Stimulated activated CD8-positive, alpha-beta memory T cell treated with anti-CD3 and anti-CD28 coated beads, Interleukin-4, amount 100 ng/mL, for 48 hours (primary cell): Measurements from ENCODE around the gene SHROOM1.

Experiments
- DNase-seq: peaks from one replicate; pipeline ENCODE4 v3.0.0-alpha.2; 2020

Gene SHROOM1

DNA sequence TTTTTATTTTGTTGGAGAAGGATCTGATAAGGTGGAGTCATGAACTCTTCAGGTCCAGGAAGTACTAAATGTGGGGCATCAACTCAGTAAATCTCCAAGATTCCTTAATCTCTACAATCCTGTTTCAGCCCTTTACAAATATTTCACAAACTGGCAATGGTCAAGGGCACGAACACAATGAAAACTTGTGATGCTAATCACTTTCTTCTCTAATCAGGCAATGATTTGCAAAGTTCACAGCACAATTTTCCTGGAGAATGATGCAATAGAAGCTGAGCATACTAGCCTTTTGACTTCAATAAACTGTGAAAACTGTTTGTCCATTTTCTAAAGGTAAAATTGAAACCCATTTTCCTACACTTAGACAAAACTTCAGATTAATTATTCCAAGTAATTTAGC lies 18.9 kb upstream of the SHROOM1 start:
- no peak for DNase-seq

DNA sequence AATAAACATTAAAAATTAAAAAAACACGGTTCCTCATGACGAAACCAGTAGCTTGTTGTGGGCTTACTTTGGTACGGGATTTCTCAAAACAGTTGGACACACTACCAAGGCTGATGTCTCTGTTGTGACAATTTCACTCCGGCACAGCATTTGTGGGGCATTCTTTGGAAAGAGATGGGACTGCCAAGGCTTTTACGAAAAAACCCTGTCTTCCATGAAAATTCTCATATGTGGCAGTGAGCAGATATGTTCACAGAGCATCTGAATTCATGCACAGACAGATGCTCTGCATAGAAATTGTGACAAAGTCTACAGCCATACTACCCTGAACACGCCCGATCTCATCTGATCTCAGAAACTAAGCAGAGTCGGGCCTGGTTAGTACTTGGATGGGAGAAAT lies 17.8 kb upstream of the SHROOM1 start:
- no peak for DNase-seq

DNA sequence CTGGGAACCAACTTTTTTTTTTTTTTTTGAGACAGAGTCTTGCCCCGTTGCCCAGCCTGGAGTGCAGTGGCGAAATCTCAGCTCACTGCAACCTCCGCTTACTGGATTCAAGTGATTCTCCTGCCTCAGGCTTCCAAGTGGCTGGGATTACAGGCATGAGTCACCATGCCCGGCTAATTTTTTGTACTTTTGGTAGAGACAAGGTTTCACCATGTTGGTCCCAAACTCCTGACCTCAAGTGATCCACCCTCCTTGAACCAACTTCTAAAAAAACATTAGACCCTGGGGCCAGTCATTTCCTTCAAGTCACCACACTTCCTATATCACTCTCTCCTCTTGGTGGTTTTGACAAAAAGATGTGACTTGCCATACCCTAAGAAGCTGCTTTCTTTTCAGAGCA lies 10.9 kb upstream of the SHROOM1 start:
- no peak for DNase-seq

DNA sequence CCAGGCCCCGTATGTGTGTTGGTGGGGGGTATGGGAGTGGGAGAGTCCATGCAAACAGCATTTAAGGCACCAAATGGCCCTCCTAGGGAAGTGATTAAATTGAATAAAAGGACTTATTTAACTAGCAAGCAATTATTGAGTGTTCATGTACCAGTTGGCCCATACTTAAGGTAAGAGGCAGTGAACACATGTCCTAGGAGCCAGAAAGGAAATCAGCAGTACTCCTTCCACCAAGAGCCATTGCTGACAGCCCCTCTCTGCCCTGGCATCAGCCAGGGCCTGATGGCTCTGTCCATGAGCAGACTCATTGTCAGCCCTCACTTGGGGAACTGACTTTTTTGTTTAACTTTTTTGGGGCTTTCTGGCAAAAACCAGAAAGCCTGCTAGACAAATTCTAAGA lies 10.4 kb upstream of the SHROOM1 start:
- DNase-seq, result no peak

DNA sequence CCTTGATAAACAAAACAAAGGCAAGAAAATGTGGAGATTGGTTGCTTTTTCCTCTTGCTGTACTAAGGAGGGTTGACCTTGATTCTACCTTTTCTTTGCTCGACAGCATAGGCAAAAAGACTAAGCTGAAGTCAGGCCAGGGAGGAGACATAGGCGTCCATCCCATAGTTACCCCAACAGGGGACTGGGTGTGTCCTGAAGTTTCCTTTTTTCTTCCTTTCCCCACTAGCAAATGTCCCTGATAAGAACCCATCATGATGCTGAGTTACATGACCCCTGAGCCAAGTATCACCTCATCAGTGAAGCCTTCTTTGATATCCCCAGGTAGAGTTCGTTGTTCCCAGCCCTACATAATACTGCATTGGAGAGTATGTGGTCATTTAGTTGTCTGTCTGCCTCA lies 9.9 kb upstream of the SHROOM1 start:
- DNase-seq, result no peak

DNA sequence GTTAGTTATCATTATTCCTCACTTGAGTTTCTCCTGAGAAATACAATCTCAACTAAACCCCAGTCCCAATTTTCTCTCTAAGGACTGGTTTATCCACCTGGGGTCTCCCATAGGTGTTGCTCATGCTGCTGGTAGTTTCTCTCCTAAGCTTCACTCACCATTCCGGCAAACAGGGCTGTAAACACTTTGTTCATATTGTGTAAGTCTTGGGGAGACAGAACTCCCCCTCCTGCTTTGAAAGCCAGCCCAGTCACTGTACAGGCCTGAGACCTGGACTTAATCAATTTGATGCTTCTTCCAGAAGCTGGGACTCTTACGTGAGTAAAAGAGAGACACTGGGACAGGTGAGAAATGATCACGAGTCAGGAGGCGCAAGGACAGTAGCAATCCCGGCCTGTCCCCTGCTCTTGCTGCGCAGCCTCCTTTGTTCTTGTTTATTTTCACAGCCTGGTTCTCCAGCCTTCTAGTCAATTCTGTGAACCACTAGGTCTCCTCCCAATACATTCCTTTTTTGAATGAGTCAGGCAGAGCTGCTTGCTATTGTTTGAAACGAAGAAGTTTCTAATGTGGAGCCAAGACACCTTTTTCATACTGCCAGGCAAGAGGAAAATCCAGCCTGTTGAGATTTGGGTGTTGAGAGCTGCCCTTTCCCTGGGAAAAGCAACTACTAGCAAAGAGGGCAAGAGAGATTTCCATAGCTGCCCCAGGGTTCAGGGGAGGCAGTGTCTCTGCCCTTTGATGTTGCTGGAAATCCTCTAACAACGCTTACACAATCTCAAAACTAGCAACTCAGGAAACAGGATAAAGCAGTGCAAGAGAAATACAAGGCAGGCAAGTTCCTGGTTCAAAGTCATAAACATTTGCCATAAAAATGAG lies 9.2 kb upstream of the SHROOM1 start:
- DNase-seq, result no peak

DNA sequence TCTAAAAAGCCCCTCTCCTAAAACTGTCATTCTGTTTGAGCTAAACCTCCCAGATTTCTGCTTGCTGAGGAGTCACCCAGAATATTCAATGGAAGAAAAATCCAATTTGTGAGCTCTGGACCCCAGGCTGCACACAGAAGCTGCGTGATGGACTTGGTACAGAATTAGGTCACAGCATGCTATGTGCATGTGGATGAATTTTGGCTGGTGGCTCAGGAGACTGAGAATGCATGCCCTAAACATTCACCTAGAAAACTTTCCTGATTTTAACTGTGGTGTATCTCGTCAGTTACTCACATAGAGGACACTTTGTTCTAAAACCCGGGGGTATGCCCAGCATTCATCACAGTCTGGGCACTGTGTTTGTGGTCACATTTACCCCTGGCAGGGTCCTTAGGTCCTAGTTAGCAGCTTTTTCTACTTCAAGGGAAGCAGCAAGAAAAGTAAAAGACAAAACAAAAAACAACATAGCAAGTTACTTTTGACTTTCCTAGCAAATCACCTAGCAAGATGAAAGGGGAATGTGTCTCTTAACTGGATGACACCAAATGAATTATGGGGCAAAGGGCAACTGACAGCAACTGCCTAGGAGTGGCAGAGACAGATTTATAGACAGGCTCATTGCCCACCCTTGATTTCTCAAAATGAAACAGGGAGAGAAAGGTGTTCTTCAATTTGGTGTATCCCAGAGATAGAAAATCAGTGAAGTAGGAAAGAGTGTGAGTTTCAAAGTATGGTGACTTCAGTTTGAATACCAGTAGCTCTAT lies 8.3 kb upstream of the SHROOM1 start:
- no peak for DNase-seq

DNA sequence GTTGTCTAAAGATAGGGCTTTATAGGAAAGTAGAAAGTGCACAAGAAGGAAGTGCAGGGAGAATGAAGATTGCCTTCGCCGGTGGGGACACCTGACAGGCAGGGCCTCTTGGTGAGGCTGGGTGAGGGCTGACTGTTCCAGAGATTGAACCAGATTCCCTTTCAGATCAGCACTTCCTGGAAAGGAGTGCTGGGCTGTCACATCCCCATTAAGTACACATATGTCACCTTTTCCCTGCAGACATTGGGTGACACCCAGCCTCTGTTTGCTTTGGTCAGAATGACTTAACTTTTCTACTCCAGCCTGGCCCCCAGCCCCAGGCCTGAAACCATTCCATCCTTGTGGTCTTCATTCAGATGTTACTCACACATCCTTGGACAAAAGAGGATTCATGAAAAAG lies 7.4 kb upstream of the SHROOM1 start:
- DNase-seq, result no peak

DNA sequence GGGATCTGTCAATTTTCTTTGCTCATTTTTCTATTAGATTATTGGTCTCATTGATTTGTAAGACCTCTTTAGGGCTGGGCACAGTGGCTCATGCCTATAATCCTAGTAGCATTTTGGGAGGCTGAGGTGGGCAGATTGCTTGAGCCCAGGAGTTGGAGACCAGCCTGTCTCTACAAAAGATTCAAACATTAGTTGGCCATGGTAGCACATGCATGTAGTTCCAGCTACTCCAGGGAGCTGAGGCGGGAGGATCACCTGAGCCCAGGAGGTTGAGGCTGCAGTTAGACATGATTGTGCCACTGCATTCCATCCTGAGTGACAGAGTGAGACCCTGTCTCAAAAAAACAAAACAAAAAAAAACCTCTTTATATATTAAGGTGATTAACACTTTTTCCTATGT lies 6.4 kb upstream of the SHROOM1 start:
- DNase-seq, result no peak

DNA sequence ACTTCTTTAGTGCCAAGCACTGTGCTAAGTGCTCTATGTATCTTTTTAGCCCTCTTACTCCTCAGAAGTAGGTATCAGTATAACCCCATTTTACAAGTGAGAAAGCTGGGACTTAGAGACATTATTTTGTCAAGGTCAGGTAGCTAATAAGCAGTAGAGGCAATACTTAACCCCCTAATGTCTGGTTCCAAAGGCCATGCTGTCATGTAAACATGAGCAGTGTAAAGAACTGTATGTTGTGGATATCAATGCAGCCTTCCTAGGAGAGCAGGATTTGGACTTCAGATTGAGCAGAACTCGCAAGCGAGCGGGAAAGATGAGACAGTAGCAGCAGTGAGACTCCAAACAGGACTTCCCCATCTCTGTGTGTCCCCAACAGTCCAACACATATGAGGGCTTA lies 3.6 kb upstream of the SHROOM1 start:
- DNase-seq, result no peak

DNA sequence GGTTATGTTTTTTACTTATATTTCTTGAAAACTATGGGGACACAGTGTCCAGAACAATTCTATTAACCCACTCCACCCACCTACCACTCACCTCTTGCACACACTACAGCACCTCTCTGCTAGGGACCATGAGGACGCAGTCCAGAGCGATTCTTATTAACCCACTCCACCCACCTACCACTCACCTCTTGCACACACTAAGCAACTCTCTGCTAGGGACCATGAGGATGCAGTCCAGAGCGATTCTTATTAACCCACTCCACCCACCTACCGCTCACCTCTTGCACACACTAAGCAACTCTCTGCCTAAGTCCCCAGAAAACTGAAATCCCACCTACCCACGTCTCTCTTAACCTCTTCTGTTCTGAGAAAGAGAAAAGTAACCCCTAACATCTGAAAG lies 2.2 kb upstream of the SHROOM1 start:
- no peak for DNase-seq

DNA sequence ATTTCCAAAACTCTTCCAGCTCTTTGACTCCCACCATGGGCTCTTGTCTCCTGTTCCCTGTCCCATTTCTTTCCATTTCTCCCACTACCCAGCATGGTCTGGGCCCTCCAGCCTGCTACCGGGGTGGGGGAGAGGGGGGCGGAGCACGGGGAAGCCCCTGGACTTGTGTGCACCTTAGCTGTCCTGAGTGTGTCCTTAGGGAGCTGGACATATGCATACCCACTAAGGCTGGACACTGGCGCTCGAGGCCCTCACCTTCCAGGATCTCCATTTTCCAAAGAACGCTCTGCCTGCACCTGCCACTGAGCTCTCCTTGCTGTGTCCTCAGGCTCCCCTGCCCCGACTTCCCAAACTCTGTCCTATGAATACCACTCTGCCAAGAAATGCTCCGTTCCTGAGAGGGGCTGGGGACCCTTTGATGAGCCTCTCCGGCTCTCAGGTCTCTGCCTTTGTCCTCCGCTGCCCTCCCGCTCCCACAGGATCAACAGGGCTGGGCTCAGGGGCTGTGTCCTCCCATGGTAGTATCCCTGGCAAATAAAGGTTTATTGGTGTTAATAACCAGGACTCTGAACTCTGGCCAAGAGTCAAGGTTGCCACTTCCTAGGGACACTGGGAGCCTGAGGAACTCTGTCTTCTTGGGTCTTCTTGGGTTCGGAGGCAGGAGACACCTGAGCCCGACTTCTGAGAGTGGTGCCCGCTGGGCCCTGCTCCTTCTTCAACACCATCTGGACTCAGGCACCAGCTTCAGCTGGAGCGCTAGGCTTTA lies 831 bp upstream of the SHROOM1 start:
- DNase-seq, result no peak

DNA sequence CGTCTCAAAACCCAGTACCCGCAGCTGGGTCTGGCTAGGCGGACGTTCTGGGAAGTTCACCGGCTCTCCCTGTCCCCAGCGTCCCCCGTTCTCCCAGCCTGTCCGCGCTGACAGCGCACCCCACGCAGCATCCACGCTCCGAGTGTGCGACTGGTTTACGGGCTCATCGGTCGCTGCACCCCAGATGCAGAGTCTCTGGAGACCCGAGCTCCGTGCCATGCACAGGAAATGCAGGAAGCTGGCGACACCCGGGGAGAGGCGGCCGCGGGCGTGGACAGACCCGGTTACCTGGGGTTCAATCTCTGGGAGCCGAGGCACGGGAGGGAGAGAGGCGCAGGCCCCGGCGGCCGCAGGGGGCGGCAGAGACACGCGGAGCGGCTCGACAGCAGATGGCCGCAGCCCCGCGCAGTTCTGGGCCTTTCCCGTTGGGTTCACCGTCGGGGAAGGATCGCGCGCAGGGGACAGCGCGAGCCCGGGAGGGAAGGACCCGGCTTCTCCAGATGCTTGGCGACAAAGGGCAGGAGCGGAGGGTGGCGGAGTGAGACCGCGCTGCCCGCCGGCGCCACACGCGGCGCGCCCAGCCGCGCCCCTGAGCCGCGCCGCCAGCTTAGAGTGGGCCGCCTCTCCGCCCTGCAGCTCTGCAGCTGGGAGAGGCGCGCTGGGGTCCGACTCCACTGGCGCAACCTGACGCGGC lies 558 bp downstream of the SHROOM1 start:
- peak; percentile 81 for DNase-seq

DNA sequence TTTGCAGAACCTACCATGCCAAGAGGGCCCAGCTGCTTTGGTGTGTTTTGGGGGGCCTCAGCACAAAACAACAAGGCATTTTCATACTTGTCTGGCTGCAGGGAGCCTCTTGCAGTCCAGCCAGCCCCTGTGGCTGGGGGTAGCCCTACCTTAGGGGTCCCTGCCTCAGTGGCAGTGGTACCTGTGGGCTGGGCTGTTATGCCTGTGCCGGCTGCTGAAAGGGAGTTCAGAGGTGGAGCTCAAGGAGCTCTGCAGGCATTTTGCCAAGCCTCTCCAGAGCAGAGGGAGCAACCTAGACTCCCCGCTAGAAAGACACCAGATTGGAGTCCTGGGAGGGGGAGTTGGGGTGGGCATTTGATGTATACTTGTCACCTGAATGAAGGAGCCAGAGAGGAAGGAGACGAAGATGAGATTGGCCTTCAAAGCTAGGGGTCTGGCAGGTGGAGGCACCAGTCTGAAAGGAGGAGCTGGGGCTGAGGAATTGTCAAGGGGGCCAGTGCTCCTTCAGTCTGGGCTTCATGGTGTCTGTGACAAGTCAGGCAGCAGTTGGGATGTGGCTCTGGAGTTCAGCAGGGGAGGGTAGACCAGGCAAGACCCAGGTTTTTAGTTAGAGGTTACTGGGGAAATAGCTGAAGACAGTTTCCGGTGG lies 1.5 kb downstream of the SHROOM1 start:
- DNase-seq, result no peak

DNA sequence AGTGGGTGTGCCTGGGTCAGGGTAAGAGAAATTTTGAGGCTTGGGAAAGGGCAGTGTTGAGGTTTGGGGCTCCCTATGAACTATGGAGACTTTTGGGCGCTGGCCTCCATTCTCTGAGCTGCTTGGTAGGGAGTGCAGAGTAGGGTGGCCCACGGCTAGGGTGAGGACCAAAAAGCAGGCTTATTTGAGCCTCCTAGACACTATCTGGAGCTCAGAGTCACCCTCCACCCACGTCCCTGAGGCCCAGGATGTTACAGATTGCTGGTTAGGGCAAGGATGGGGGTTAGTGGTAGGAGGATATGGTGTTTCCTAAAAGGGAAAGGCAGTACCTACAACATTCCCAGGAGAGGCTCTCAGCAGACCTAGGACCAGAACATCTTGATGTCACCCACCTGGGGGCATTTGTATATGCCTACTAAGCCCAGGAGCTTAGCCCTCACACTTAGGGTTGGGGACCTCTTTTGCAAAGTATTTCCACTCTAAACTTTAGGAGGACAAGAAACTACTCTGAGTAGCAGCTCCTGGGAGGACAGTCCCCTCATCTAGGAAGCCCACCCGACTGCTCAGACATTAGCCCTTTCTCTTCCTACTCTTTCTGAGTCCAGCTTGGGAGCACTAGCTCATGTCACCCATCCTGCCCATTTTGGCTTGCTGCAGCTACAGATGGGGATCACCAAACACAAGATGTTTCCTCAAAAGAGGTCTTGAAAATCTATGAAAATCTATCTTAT lies 2.3 kb downstream of the SHROOM1 start:
- no peak for DNase-seq

DNA sequence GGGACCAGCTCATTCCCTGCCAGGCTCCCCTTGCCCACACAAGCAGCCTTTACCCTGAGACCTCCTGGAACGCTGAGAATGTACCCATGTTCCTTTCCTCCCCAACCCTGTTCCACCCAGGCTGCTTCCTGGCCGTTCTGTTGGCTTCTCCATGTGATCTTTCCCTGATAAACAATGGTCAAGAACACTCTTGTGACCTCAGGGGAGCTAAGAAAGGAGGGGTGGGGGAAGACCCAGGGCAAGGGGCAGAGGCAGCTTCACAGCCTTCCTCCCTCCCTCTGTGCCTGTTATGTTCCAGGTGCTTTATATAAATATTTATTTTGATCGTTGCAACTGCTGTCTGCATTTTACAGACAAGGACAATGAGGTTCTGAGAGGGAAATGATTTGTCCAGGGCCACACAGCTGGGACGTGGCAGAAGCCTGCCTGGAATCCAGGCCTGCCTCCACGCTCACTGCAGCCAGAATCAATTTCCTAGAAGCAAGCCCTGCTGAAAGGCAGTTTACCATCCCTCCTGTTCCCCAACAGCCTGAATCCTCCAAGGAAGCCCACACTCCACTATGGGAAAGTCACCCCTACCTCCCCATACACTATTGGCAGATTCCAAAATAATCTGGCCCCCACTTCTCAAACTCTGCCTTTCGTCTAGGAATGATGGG lies 3.9 kb downstream of the SHROOM1 start:
- DNase-seq, result no peak

DNA sequence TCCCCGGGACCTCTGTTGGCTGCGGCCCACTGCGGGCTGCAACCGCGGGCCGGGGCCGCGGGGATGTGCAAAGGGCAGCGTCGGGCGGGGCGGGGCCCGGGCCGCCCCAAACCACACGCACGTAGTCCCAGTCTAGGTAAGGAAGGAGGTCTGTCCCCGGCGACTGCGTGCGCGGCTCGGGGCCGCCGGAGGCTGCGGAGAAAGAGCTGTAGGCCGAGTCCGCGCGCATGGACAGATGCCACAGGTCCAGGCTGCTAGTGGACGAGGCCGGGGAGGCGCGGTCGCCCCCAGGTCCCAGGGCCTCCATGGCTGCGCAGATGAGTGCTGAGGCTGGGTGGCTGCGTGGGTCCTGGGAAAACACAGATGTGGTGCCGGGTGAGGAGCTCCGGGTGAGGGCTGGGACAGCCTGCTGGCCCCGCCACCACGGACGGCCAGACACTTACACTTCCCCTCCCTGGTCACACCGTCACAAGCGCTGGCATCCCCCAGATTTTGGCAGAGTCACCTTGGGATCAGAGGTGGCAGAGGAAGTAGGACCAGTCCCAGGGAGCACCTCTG lies 4.5 kb downstream of the SHROOM1 start:
- no peak for DNase-seq

DNA sequence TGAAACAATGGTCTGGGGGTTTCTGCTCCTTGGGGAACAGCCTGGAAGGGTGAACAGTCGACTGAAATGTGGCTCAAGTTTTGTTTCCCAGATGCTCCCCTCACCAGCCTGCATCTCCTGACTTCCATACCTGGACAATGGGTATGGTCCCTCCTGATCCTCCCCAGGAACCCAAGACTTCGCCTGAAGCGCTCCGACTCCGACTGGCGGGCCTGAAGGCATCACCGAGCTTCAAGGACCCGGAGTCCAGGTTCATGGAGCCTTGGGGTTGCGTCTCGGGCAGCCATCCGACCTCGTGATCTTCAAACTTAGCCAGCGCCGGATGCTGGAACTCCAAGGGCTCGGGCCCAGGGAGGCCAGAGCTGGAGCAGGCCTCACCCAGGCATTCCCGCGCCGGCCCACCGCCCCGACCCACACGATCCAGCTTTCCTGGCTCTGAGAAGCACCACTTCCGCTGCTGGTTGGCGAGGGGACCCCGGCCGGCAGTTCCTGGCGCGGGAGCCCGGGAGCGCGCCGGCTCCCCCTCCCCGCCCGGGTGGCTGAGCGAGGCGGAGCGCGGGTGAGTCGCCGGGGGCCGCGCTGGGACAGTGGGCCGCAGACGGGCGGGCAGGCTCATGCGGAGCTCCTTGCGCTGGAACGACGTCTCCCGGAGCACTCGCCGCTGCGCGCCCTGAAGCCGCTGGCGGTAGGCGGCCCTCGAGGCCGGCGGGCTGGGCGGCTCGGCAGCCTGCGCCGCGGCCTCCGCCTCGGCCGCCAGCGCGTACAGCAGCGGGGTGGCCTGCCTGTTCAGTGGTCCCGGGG lies 5.2 kb downstream of the SHROOM1 start:
- no peak for DNase-seq

DNA sequence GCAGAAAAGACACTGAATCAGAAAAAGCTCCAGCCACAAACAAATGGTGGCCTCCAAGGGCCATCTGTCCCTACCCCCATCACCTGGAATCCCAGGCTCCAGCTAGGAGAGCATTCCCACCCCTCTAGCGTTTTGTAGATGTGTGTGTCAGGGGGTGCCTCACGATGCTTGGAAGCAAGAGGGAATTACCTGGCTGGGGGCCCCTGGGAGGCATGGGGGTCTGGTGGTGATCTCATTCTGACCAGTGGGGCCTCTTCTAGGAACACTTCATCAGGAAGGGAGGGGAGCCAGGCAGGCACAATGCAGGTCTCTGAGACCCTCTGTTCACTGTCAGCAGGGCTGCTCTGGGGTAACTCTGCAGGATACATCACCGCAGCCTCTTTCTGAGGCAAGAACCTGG lies 6.0 kb downstream of the SHROOM1 start:
- no peak for DNase-seq

DNA sequence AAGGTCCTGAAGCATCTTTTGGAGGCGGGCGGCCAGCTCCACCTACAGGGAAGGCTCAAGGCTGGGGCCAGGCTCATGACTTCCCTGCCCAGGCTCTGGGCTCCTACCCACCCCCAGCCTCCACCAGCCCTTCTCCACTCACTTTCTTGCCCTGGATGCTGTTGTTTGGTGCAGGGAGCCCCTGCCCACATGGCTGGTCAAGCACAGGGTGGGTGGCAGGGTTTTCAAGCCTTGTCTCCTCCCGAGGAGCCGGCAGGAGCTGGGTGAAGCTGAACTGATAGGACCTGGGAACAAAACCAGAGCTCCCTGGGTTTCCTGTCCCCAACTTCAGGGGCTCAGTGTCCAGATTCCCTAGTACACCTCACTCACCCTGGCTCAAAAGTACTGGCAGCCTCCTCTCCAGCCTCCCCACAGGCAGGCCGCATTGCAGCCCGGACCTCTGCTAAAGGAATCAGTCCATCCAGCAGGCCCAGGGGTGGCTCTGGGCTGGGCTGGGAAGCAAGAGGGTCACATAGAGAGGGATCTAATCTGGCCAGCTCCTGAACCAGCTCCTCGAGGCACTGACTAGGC lies 6.9 kb downstream of the SHROOM1 start:
- DNase-seq, result no peak
